Psoas muscle (tissue), 8 donors: ENCODE results near the gene TOMM40L. TPM values are rescaled to one million over a fixed set of nuclear protein-coding genes. Genes with fewer than 3 reads are reported as not detected.

Experiments used
- ATAC-seq, 4 donors: fragments of 200-7000 bp; cut with Tn5 transposase; one replicate each; pipeline ENCODE4 v1.9.1; 2020; ENCODE audit warnings: moderate library complexity in 3 of 4, mild to moderate bottlenecking in 2 of 4
- DNase-seq, 2 donors: peaks; one replicate each; pipeline ENCODE4 v3.0.0-alpha.2; 2020
- H3K27ac ChIP-seq: fragments of 200-600 bp; one replicate; pipeline ENCODE4 v1.8.0; 2022
- H3K27me3 ChIP-seq, 3 donors: fragments of 200-600 bp in 1 of 3; one replicate each; pipeline versions ENCODE4 v1.6.1 to v1.8.0; 2013 to 2022; ENCODE audit warnings: low read length in 2 of 3, mild to moderate bottlenecking in 2 of 3, moderate library complexity in 1 of 3; ENCODE audit not compliant: insufficient read depth in 3 of 3
- H3K36me3 ChIP-seq, 2 donors: fragments of 200-600 bp in 1 of 2; one replicate each; pipeline versions ENCODE4 v1.6.1 to v1.8.0; 2013 to 2022; ENCODE audit warnings: low read depth in 1 of 2, mild to moderate bottlenecking in 1 of 2, moderate library complexity in 1 of 2; ENCODE audit not compliant: insufficient read depth in 1 of 2
- H3K4me1 ChIP-seq: fragments of 200-600 bp; one replicate; pipeline ENCODE4 v1.8.0; 2022
- H3K4me3 ChIP-seq: fragments of 200-600 bp; one replicate; pipeline ENCODE4 v1.8.0; 2022; ENCODE audit warnings: mild to moderate bottlenecking
- H3K9me3 ChIP-seq: fragments of 200-600 bp; one replicate; pipeline ENCODE4 v1.8.0; 2022
- WGBS, 3 donors: extraction: QIAGEN DNeasy Blood & Tissue Kit; methylation state at CpG; one replicate each; pipeline versions ENCODE4 v1.1.6 to v1.1.7; 2013; 5-methylcytosine and 5-hydroxymethylcytosine counted together
- intact Hi-C, 2 donors: fragments of 100-400 bp; cut with DNase I; formaldehyde crosslinking; loops; one replicate each; pipeline versions ENCODE4 v1.11.0 to v1.14.2; 2022
- polyA plus RNA-seq, 3 donors: library from polyadenylated mRNA; stranded (reverse); fragments of 200-250 nt; gene quantifications; one replicate each; pipeline ENCODE4 v1.2.3, GENCODE V29; 2013
- total RNA-seq, 4 donors: library from RNA; stranded (reverse); fragmentation: NEBNext Ultra II Directional in 2 of 4; extraction: Animal tissue kit (Norgen Biotek cat#: 25700) in 2 of 4; gene quantifications; one replicate each; pipeline versions ENCODE4 v1.2.1 to v1.2.4, GENCODE V29; 2021 to 2023
- TF ChIP-seq, protein P1 (sequence below): fragments of 200-600 bp; IDR thresholded peaks from one replicate; pipeline ENCODE4 v1.8.0; 2022; ENCODE audit warnings: antibody characterized with exemption
- donor health status: healthy with polysubstance abuse.
- donor health status: DM: no; HTN: no; CAD: no; lungs with moderate emphysema.
- donor health status: Bipolar disorder and iron deficiency.
- donor health status: healthy.
- donor health status: DM: yes; HTN: yes; CAD: no.
- donor health status: DM: no; HTN: no; CAD: no.
- donor health status: DM: no; HTN: no; CAD: no.
- donor health status: DM: yes; HTN: yes; CAD: no.

TOMM40L gene
- total and polyA plus RNA-seq, 7 donors: 10.0 to 39.2 (median 27.9) TPM

DNA sequence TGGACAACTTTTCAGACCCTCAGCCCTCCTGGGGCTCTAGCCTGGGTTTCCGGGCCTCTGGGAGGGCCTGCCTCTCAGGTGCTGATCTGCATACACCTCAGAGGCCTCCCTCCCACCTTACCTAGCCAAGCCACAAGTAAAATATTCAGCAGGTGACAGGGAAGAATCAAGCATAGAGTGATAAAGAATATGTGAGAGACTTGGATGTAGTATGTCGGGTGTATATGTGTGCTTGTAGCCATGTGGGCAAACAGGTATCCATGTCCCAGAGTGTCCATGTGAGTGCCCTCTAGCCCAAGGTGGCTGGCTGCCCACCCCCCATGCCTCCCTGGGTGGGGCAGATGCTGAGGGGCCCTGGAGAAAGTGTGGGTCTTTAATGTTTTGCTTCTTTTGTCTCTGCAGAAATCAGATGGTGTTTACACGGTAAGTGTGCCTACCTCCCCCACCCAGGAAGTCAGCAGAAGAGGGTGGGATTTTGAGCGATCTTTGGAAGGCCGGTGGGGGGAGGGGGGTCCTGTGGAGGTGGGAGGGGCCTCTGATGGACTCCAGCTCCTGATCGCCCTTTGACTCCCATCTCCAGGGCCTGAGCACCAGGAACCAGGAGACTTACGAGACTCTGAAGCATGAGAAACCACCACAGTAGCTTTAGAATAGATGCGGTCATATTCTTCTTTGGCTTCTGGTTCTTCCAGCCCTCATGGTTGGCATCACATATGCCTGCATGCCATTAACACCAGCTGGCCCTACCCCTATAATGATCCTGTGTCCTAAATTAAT lies 7.4 kb upstream of the TOMM40L start:
- Histone ChIP-seq H3K36me3 (peaks cover 6 to 19% of the 10 kb centered on the region in 2 donors), H3K4me1 (no peaks in the 10 kb centered on the region), H3K9me3 (no peaks in the 10 kb centered on the region), H3K27me3 (no peaks in the 10 kb centered on the region), H3K27ac (no peak overlapping the region), H3K4me3 (no peak overlapping the region)
- intact Hi-C loops: no loop called here
- TF ChIP-seq, protein P1, sequence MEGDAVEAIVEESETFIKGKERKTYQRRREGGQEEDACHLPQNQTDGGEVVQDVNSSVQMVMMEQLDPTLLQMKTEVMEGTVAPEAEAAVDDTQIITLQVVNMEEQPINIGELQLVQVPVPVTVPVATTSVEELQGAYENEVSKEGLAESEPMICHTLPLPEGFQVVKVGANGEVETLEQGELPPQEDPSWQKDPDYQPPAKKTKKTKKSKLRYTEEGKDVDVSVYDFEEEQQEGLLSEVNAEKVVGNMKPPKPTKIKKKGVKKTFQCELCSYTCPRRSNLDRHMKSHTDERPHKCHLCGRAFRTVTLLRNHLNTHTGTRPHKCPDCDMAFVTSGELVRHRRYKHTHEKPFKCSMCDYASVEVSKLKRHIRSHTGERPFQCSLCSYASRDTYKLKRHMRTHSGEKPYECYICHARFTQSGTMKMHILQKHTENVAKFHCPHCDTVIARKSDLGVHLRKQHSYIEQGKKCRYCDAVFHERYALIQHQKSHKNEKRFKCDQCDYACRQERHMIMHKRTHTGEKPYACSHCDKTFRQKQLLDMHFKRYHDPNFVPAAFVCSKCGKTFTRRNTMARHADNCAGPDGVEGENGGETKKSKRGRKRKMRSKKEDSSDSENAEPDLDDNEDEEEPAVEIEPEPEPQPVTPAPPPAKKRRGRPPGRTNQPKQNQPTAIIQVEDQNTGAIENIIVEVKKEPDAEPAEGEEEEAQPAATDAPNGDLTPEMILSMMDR: no peak
- WGBS, 3 donors: 71 to 74% (median 72%) methylated on average over 8 of the region's 8 CpGs
- ATAC-seq (no peak), DNase-seq (no peak)

DNA sequence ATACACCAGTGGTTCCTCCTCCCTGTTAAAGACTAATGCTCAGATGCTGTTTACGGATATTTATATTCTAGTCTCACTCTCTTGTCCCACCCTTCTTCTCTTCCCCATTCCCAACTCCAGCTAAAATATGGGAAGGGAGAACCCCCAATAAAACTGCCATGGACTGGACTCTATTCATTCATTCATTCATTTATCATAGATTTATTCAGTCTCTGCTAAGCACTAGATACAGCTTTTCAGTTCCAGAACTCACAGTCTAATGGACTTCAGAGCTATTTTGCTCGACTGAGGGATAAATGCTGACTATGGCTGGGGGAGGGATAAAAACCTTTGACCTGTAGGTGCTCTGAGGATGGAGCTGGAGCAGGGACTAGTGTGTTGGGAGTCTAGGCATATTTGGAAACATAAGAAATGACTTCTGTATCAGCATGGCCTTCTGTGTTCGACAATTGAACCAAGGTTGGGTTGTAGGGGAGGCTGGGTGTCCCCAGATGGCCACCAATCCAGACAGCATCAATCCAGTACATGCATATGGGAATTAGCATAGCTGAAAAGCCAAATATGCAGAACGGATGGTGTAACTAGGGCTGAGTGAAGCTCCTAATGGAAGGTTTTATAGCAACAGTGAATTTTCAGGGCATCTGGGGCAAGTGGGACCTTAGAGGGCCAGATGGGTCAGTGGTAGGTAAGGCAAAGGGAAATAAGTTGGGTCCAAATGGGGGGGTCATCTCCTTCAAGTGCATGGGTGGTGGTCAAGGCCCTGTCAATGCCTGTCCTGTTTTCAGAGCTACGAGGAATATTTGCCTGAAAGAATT lies 6.6 kb upstream of the TOMM40L start:
- no peak for ATAC-seq
- Histone ChIP-seq H3K27ac (no peak overlapping the region), H3K36me3 (peaks cover 0 to 11% of the 10 kb centered on the region in 2 donors), H3K4me1 (no peaks in the 10 kb centered on the region), H3K27me3 (no peaks in the 10 kb centered on the region), H3K9me3 (no peaks in the 10 kb centered on the region), H3K4me3 (no peak overlapping the region)
- no peak for DNase-seq
- whole genome bisulfite sequencing, 3 donors: 80 to 88% (median 86%) methylated on average over 5 of the region's 5 CpGs
- intact Hi-C loops: no loop called here
- TF ChIP-seq, protein P1: no peak

DNA sequence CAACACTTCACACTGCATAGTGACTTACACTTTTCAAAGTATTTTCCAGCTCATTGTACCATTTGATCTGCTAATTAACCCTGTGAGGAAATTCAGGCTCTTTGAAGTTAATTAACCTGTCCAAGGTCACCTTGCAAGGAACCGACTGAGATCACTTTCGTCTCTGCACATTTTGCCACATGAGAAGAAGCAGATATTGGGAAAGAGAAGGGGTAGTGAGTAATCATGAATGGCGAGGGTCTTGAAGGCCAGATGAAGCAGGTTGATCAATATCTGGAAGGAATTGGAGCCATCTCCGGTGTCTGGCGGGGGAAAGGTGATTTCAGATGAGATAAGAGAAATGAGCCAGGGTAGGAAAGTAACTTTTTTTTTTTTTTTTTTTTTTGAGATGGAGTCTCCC lies 5.9 kb upstream of the TOMM40L start:
- TF ChIP-seq, protein P1: no peak
- Histone ChIP-seq H3K36me3 (peaks cover 0 to 4% of the 10 kb centered on the region in 2 donors), H3K27ac (no peak overlapping the region), H3K4me1 (peaks cover under 1% of the 10 kb centered on the region), H3K27me3 (no peaks in the 10 kb centered on the region), H3K4me3 (no peak overlapping the region), H3K9me3 (no peaks in the 10 kb centered on the region)
- intact Hi-C loops: no loop called here
- WGBS, 3 donors: 84 to 85% (median 84%) methylated on average over 5 of the region's 5 CpGs
- DNase-seq: no peak
- ATAC-seq: no peak

DNA sequence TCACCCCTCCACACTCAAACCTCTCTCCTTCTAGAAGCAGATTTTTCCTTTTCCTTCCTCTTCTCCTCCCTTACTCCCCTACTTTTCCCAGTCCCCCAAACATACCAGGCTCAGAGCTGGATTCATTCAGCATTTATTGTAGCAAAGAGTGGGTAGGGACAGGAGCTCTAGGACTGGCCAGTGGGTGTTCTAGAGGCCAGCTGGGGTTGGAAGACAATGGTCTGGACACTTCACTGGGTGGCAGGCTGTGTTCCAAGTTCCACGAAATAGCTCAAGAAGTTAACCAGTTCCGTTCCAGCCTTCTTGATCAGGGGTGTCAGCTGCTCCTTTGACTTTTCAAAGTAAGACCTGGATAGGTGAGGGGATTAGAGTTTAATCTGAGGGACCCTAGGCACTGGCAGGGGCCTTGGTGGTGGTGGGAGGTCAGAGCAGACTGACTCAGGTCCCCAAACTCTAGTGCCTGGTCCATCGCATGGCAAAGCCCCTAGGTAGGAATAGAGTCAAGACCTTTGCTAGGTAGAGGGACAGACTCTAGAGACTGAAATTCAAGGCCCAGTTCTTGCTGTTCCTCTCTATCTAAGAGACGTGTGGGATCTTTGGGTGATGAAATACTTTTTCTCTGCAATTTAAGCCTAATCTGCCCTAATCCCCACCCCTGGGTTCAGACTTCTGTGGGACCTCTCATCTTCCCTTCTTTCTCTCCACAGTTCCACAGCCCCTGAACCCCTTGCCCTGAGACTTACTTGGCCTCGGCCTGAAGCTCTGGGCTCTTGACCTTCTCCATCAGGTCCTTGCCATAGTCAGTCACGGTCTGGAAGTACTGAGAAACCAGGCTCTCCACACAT lies 3.5 kb upstream of the TOMM40L start:
- Histone ChIP-seq H3K36me3 (no peaks in the 10 kb centered on the region), H3K4me3 (no peak overlapping the region), H3K27ac (no peak overlapping the region), H3K4me1 (peaks cover 12% of the 10 kb centered on the region), H3K27me3 (no peaks in the 10 kb centered on the region), H3K9me3 (no peaks in the 10 kb centered on the region)
- 62 to 77% (median 72%) methylated on average over 6 of the region's 6 CpGs for WGBS, 3 donors
- ATAC-seq: no peak
- TF ChIP-seq, protein P1: no peak
- intact Hi-C loops: no loop called here
- DNase-seq: no peak
